ENCODE measurements around the gene ADAMTS12. TPM values are rescaled to one million over a fixed set of nuclear protein-coding genes. Genes with fewer than 3 reads are reported as not detected.

The ADAMTS12 gene
- total and polyA plus RNA-seq, 8 donors: 0.31 to 4.2 (median 0.40) TPM

- H3K36me3 ChIP-seq: no peaks in the 10 kb centered on the region
- no peak overlapping the region for H3K27ac ChIP-seq
- 96 to 97% methylated on average over 19 of the region's 19 CpGs for WGBS, 2 donors
- no peaks in the 10 kb centered on the region for H3K27me3 ChIP-seq
- no peak for FAIRE-seq
- no peak for DNase-seq
- no peaks in the 10 kb centered on the region for H3K9me3 ChIP-seq
- ATAC-seq: no peak
- intact Hi-C loops (cut with DNase I): no loop called here
- TF ChIP-seq, protein P1, sequence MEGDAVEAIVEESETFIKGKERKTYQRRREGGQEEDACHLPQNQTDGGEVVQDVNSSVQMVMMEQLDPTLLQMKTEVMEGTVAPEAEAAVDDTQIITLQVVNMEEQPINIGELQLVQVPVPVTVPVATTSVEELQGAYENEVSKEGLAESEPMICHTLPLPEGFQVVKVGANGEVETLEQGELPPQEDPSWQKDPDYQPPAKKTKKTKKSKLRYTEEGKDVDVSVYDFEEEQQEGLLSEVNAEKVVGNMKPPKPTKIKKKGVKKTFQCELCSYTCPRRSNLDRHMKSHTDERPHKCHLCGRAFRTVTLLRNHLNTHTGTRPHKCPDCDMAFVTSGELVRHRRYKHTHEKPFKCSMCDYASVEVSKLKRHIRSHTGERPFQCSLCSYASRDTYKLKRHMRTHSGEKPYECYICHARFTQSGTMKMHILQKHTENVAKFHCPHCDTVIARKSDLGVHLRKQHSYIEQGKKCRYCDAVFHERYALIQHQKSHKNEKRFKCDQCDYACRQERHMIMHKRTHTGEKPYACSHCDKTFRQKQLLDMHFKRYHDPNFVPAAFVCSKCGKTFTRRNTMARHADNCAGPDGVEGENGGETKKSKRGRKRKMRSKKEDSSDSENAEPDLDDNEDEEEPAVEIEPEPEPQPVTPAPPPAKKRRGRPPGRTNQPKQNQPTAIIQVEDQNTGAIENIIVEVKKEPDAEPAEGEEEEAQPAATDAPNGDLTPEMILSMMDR (IDR thresholded peaks at IDR 0.05): no peak
- no peak overlapping the region for H3K4me3 ChIP-seq
- peaks cover 0 to 4% (median 0%) of the 10 kb centered on the region in 3 donors for H3K4me1 ChIP-seq
These were observed 403.0 kb downstream of the ADAMTS12 start for GRCh38 chr5:33488558-33489355.

DNA sequence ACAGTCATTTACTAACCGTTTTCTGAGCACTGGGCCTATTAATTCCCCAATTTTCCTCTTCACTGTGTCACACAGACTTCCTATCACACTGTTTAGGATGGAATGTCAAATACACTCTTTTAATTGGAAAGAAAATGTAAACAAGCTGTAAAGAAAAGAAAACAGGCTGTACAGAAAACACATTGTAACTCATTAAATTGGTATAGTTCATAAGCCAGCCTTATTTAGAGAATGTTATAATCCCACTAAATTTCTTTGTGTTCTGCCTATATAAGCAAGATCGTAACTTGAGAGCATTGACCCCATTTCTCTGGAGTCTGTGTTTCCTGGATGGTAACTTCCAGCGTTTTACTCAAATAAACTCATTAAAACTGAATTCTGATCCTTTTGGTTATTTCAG, 404.6 kb downstream of the ADAMTS12 start:
- ATAC-seq (no peak), DNase-seq (no peak), FAIRE-seq (no peak)
- Histone ChIP-seq H3K9me3 (no peaks in the 10 kb centered on the region), H3K27ac (no peak overlapping the region), H3K27me3 (no peaks in the 10 kb centered on the region), H3K4me1 (peaks cover 0 to 4% (median 0%) of the 10 kb centered on the region in 3 donors), H3K36me3 (no peaks in the 10 kb centered on the region), H3K4me3 (no peak overlapping the region)
- 84 to 88% methylated on average over 3 of the region's 3 CpGs for WGBS, 2 donors
- TF ChIP-seq, protein P1 (IDR thresholded peaks at IDR 0.05): no peak
- intact Hi-C loops (cut with DNase I): no loop called here

GRCh38 chr5:33482335-33482734, 409.5 kb downstream of the ADAMTS12 start:
- ATAC-seq: no peak
- Histone ChIP-seq H3K27ac (no peak overlapping the region), H3K36me3 (no peaks in the 10 kb centered on the region), H3K27me3 (no peaks in the 10 kb centered on the region), H3K4me3 (no peak overlapping the region), H3K4me1 (peaks cover 0 to 5% (median 0%) of the 10 kb centered on the region in 3 donors), H3K9me3 (no peaks in the 10 kb centered on the region)
- TF ChIP-seq, protein P1 (IDR thresholded peaks at IDR 0.05): no peak
- no peak for DNase-seq
- no peak for FAIRE-seq
- WGBS, 2 donors: 92 to 94% methylated on average over 7 of the region's 7 CpGs
- intact Hi-C loops (cut with DNase I): no loop called here

- DNase-seq (no peak), FAIRE-seq (no peak), ATAC-seq (no peak)
- H3K36me3 ChIP-seq: no peaks in the 10 kb centered on the region
- no peaks in the 10 kb centered on the region for H3K27me3 ChIP-seq
- H3K27ac ChIP-seq: no peak overlapping the region
- no peaks in the 10 kb centered on the region for H3K9me3 ChIP-seq
- WGBS, 2 donors: 93 to 100% methylated on average over 2 of the region's 2 CpGs
- TF ChIP-seq, protein P1 (IDR thresholded peaks at IDR 0.05): no peak
- H3K4me3 ChIP-seq: no peak overlapping the region
- peaks cover 0 to 5% (median 0%) of the 10 kb centered on the region in 3 donors for H3K4me1 ChIP-seq
- intact Hi-C loops (cut with DNase I): no loop called here
These were observed 410.9 kb downstream of the ADAMTS12 start for GRCh38 chr5:33480876-33481275.

DNA sequence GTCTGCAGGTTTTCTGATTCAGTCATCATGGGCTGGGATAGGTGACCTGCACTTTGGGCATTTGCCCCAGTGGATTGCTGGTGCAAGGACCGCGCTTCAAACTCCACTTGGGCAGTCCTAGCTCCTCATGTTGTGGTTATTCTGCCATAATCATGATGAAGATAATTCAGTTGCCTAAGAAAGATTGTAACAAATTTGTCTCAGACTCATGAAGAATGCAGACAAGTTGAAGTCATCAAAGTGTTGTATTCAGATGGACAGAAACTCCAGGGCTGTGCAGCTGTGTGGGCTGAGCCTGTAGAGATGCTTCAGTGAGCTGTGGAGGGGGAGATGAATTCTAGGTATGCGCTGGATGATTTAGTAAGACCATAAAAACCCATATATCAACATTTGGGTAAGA, 412.5 kb downstream of the ADAMTS12 start:
- H3K36me3 ChIP-seq: no peaks in the 10 kb centered on the region
- no peak for DNase-seq
- H3K9me3 ChIP-seq: no peaks in the 10 kb centered on the region
- H3K27ac ChIP-seq: no peak overlapping the region
- H3K27me3 ChIP-seq: no peaks in the 10 kb centered on the region
- no peak for FAIRE-seq
- no peak overlapping the region for H3K4me3 ChIP-seq
- ATAC-seq: no peak
- intact Hi-C loops (cut with DNase I): loop anchor here in 1 of 3 donors (10.0 kb wide), 1 partner anchor 455 kb away; the partner anchor contains the start of gene RXFP3
- WGBS, 2 donors: 98 to 100% methylated on average over 3 of the region's 3 CpGs
- H3K4me1 ChIP-seq: peaks cover 0 to 5% (median 0%) of the 10 kb centered on the region in 3 donors
- TF ChIP-seq, protein P1 (IDR thresholded peaks at IDR 0.05): no peak
